Left lung (tissue), 10 donors: Measurements from ENCODE around the gene RHOU. TPM values are rescaled to one million over a fixed set of nuclear protein-coding genes. Genes with fewer than 3 reads are reported as not detected.

ENCODE experiments used
- ATAC-seq: fragments of 200-7000 bp; cut with Tn5 transposase; one replicate; pipeline ENCODE4 v1.9.1; 2020; ENCODE audit warnings: moderate library complexity
- DNase-seq, 4 donors: peaks; one replicate each; pipeline ENCODE4 v3.0.0-alpha.2; 2013 to 2020
- H3K27ac ChIP-seq, 2 donors: fragments of 200-600 bp; sonication (generic) in 1 of 2; one replicate each; pipeline versions ENCODE4 v1.5.0 to v1.8.0; 2020 to 2021
- H3K27me3 ChIP-seq, 2 donors: fragments of 200-600 bp; sonication (generic) in 1 of 2; one replicate each; pipeline versions ENCODE4 v1.5.0 to v1.8.0; 2020 to 2021
- H3K36me3 ChIP-seq, 2 donors: fragments of 200-600 bp; sonication (generic) in 1 of 2; one replicate each; pipeline versions ENCODE4 v1.5.0 to v1.8.0; 2020 to 2021
- H3K4me1 ChIP-seq, 2 donors: fragments of 200-600 bp; one replicate each; pipeline ENCODE4 v1.8.0; 2021
- H3K4me3 ChIP-seq, 2 donors: fragments of 200-600 bp; sonication (generic) in 1 of 2; one replicate each; pipeline versions ENCODE4 v1.5.0 to v1.8.0; 2020 to 2021; ENCODE audit warnings: mild to moderate bottlenecking in 1 of 2
- H3K9me3 ChIP-seq, 2 donors: fragments of 200-600 bp; sonication (generic) in 1 of 2; one replicate each; pipeline versions ENCODE4 v1.5.0 to v1.8.0; 2020 to 2021
- CTCF ChIP-seq, 2 donors: fragments of 200-600 bp; sonication (generic) in 1 of 2; IDR thresholded peaks; one replicate each; pipeline versions ENCODE4 v1.5.0 to v1.8.0; 2021; ENCODE audit warnings: antibody characterized with exemption in 2 of 2
- intact Hi-C, 2 donors: fragments of 100-400 bp; cut with DNase I; formaldehyde crosslinking; loops; one replicate each; pipeline versions ENCODE4 v1.11.2 to v1.14.2; 2022
- polyA plus RNA-seq, 6 donors: library from polyadenylated mRNA; unstranded; fragments of 120-200 nt; gene quantifications; one replicate each; pipeline ENCODE4 v1.2.1, GENCODE V29; 2013; ENCODE audit not compliant: insufficient read length in 6 of 6
- total RNA-seq, 2 donors: library from RNA; stranded (reverse); fragmentation: NEBNext Ultra II Directional; extraction: Animal tissue kit (Norgen Biotek cat#: 25700); gene quantifications; one replicate each; pipeline ENCODE4 v1.2.1, GENCODE V29; 2021
- donor health status: DM: no; HTN: yes; CAD: no.
- donor health status: DM: no; HTN: no; CAD: no.

RHOU gene
- total and polyA plus RNA-seq, 8 donors, result 18.1 to 69.4 (median 59.7) TPM

- H3K9me3 ChIP-seq, result no peaks in the 10 kb centered on the region
- no peak overlapping the region for H3K27ac ChIP-seq
- no peak for TF ChIP-seq CTCF (IDR thresholded peaks at IDR 0.05)
- no peaks in the 10 kb centered on the region for H3K4me1 ChIP-seq
- no peaks in the 10 kb centered on the region for H3K36me3 ChIP-seq
- no peak overlapping the region for H3K4me3 ChIP-seq
- intact Hi-C loops, result no loop called here
- no peak for DNase-seq
- ATAC-seq, result no peak
- H3K27me3 ChIP-seq, result no peaks in the 10 kb centered on the region
Measured at GRCh38 chr1:228793032-228793431, 57.8 kb downstream of the RHOU start.

- Histone ChIP-seq H3K27me3 (no peaks in the 10 kb centered on the region), H3K9me3 (no peaks in the 10 kb centered on the region), H3K36me3 (no peaks in the 10 kb centered on the region), H3K4me3 (no peak overlapping the region), H3K27ac (no peak overlapping the region), H3K4me1 (no peaks in the 10 kb centered on the region)
- no peak for ATAC-seq
- intact Hi-C loops, result no loop called here
- TF ChIP-seq CTCF (IDR thresholded peaks at IDR 0.05), result no peak
- no peak for DNase-seq
Measured at GRCh38 chr1:228794173-228794572, 58.9 kb downstream of the RHOU start.

GRCh38 chr1:228794810-228795209, 59.5 kb downstream of the RHOU start:
- Histone ChIP-seq H3K27me3 (no peaks in the 10 kb centered on the region), H3K9me3 (no peaks in the 10 kb centered on the region), H3K4me3 (no peak overlapping the region), H3K4me1 (peaks cover 0 to 1% of the 10 kb centered on the region in 2 donors), H3K36me3 (no peaks in the 10 kb centered on the region), H3K27ac (no peak overlapping the region)
- DNase-seq, result no peak
- TF ChIP-seq CTCF (IDR thresholded peaks at IDR 0.05), result no peak
- intact Hi-C loops, result no loop called here
- no peak for ATAC-seq

GRCh38 chr1:228795596-228795995, 60.3 kb downstream of the RHOU start:
- Histone ChIP-seq H3K36me3 (no peaks in the 10 kb centered on the region), H3K27me3 (no peaks in the 10 kb centered on the region), H3K27ac (no peak overlapping the region), H3K4me3 (no peak overlapping the region), H3K4me1 (peaks cover 0 to 7% of the 10 kb centered on the region in 2 donors), H3K9me3 (no peaks in the 10 kb centered on the region)
- ATAC-seq (no peak), DNase-seq (no peak)
- TF ChIP-seq CTCF (IDR thresholded peaks at IDR 0.05), result no peak
- intact Hi-C loops, result no loop called here

Other genes with a start within 250 kb of the RHOU start
- gene RNF187, start 248.1 kb upstream of the RHOU start, total RNA-seq, result 100 to 1,000 TPM in 1 of 2 donors, 10 to 100 TPM in 1; 84.5 to 103 TPM
- 10 to 100 TPM; 60.2 to 79.7 (median 72.5) TPM for gene RNF187, start 248.1 kb upstream of the RHOU start, polyA plus RNA-seq